ENCODE data around the gene INTS11. TPM values are rescaled to one million over a fixed set of nuclear protein-coding genes. Genes with fewer than 3 reads are reported as not detected.

Gene INTS11
- 45.7 to 67.6 TPM (median 59.0 TPM) in 5 replicates for total RNA-seq (2022; extraction: Qiagen RNA extraction; ENCODE audit: low read depth)

DNA sequence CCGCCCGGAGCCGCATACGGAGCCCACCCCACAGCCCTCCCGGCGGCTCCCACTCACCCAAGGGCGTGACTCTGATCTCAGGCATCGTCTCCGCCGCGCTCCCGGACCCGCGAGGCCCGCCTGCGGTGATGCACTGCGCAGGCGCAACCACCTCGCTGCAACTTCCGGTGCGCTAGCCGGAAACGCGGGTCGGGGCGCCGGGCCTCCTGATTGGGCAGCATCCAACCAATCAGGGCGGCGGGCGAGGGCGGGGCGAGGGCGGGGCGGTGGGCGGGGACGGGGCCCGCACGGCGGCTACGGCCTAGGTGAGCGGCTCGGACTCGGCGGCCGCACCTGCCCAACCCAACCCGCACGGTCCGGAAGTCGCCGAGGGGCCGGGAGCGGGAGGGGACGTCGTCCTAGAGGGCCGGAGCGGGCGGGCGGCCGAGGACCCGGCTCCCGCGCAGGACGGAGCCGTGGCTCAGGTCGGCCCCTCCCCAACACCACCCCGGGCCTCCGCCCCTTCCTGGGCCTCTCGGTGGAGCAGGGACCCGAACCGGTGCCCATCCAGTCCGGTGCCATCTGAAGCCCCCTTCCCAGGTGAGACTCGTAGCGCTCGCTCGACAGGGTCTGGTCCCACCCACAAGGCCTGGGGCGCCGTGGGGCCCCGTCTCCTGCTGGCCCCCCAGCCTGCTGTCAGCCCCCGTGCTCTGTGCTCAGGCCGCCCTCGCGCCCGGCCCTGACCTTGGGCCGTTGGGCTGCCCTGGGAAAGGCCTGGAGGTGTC lies at the start of gene INTS11, which contains the start of gene CPTP:
TSS of gene INTS11 (minus strand) at position 137 of the 764 bp plus-strand sequence. CDS start at position 85, 52 bp downstream.
TSS of gene CPTP (plus strand) at position 279 of the 764 bp plus-strand sequence. CDS start 2,109 bp downstream, outside the sequence.

DNA sequence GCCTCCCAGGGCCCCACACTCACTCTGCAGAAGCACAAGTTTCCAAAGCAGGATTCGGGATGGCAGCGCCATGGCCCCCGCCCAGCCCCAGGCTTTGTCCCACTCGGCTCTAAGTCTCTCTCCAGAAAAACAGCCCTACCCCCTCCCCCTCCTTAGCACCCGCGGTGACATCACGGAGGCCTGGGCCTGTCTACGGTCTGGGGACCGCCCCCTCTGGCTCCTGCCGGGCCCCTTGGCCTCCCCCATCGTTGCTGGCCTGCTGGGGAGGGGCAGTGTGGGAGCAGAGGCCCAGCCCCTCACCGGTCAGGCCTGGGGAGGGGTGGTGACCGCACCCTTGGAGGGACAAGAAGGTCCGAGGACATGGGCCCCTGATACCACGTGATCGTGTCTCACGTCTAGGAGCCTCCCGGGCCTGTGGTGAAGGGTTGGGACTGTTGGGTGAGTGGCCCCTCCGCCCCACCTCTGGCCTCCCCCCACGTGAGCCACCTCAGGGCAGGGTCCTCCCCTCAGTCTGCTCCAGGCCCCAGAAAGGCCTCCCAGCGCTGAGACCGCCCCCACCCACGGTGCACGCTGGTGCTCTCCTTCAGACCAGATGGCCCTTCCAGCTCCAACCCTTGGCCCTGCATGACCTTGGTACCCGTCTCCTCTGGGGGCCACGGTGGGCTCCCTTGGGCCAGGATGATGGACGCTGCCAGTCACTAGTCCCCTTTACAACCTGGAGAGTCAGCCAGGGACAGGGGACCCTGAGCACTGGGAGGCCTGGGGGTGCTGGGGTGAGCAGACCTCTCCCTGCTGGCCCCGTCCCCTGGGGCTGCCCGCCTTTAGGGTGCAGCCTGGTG lies 34.2 kb upstream of the INTS11 start, which contains the start of gene MXRA8:
TSS of gene MXRA8 (minus strand) at position 123 of the 839 bp plus-strand sequence. CDS start at position 72, 51 bp downstream.

GRCh38 chr1:1349256-1350012 lies 25.0 kb upstream of the INTS11 start, which contains the start of gene DVL1:
Gene DVL1 (minus strand): TSS chr1:1349418. CDS start chr1:1349065, 353 bp downstream.

GRCh38 chr1:1331068-1331965 lies 6.9 kb upstream of the INTS11 start, which contains the start of gene TAS1R3:
Gene TAS1R3 (plus strand): TSS chr1:1331280. CDS start chr1:1331346, 66 bp downstream.

DNA sequence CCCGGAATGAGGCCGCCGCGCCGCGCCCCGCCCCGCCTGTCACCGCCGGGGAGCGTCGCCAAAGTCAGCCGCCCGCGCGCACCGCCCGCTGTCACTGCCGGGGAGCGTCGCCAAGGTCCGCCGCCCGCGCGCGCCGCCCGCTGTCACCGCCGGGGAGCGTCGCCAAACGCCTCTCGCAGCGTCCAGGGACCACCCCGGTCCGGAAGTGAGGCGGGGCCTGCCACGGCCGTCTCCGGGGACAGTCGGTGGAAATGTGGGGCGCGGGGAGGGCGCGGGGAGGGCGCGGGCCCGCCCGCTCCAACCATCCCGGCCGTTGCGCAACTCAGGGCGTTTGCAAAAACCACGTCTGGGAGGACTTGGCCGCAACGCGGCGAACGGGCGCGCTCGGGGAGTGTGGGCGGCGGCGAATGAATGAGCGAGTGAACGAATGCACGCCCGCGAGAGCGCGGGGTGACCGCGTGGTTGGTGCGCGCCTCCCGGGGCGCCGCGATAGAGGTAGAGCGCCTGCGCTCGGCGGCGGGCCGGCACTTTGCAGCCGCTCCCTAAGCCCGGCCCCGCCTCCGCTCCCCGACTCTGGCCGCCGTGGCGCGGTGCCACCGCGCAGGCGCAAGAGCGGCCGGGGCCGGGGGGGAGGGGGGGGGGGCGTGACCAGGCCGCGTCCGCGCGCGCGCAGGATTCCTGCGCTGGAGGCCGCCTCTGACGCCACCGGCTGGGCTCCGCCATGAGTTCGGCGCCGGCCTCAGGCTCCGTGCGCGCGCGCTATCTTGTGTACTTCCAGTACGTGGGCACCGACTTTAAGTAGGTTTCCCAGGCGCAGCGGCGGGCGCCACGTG lies 16.3 kb downstream of the INTS11 start, which contains the start of the genes ACAP3 and PUSL1:
TSS of gene ACAP3 (minus strand) at position 8 of the 833 bp plus-strand sequence. CDS start 115 bp downstream, outside the sequence.
TSS of gene PUSL1 (plus strand) at position 675 of the 833 bp plus-strand sequence. CDS start at position 722, 47 bp downstream.

DNA sequence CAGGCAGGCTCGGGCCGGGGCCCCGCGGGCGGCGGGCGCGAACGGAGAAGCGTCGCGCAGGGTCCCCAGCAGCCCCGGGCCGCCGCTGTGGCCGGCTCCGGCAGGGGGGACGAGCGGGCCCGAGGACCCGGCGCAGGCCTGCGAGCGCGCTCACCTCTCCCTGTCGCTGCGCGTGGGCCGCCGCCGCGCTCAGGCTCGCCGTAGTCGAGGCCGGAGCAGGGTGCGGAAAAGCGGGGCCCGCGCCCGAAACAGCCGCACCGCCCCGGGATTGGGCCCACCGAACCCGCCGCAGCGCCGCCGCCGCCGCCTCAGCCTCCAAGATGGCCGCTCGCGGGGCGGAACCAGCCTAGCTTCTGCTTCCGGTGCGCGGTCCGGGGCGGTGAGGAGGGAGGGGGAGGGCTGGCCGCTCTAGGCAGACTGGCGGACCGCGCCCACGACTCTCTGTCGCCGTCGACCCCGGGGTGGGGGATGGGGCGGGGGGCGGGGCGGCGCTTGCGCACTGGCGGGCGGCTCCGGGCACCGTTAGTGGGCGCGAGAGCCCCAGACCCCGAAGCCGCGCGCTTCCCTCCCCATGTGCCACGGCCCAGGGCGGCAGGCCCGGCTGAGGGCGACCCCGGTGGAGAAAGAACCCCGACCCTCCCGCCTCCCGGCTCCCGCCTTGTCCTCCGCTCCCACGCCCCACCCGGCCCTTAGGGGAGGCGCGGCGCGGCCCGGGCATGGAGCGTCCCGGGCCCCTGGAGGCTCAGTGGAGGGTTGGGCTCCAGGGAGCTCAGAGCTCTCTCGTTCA lies 50.8 kb downstream of the INTS11 start, which contains the start of gene UBE2J2:
TSS of gene UBE2J2 (minus strand) at position 343 of the 787 bp plus-strand sequence. CDS start 5,862 bp downstream, outside the sequence.

Other genes starting within 250 kb of the INTS11 start
- gene C1orf159, start 208.6 kb downstream of the INTS11 start, total RNA-seq (2022; extraction: Qiagen RNA extraction; ENCODE audit: low read depth): 6.7 to 16.7 TPM (median 13.8 TPM) in 5 replicates
- not detected in 5 replicates for gene TTLL10, start 150.8 kb downstream of the INTS11 start, total RNA-seq (2022; extraction: Qiagen RNA extraction; ENCODE audit: low read depth)
- gene TNFRSF18, start 118.1 kb downstream of the INTS11 start, total RNA-seq (2022; extraction: Qiagen RNA extraction; ENCODE audit: low read depth): 0.35 TPM in 1 of 5 replicates, not detected in the others
- 0.20 to 0.23 TPM in 2 of 5 replicates, not detected in the others for gene TNFRSF4, start 110.5 kb downstream of the INTS11 start, total RNA-seq (2022; extraction: Qiagen RNA extraction; ENCODE audit: low read depth)
- 84.0 to 148 TPM (median 137 TPM) in 5 replicates for gene SDF4, start 92.7 kb downstream of the INTS11 start, total RNA-seq (2022; extraction: Qiagen RNA extraction; ENCODE audit: low read depth)
- 8.9 to 24.1 TPM (median 21.8 TPM) in 5 replicates for gene B3GALT6, start 92.4 kb downstream of the INTS11 start, total RNA-seq (2022; extraction: Qiagen RNA extraction; ENCODE audit: low read depth)
- gene C1QTNF12, start 77.9 kb downstream of the INTS11 start, total RNA-seq (2022; extraction: Qiagen RNA extraction; ENCODE audit: low read depth): 1.2 to 2.6 TPM (median 2.0 TPM) in 4 of 5 replicates, not detected in the other
- gene UBE2J2, start 50.8 kb downstream of the INTS11 start, total RNA-seq (2022; extraction: Qiagen RNA extraction; ENCODE audit: low read depth): 38.1 to 48.8 TPM (median 48.1 TPM) in 5 replicates
- 0.88 to 1.5 TPM (median 1.2 TPM) in 5 replicates for gene SCNN1D, start 44.2 kb downstream of the INTS11 start, total RNA-seq (2022; extraction: Qiagen RNA extraction; ENCODE audit: low read depth)
- gene ACAP3, start 16.7 kb downstream of the INTS11 start, total RNA-seq (2022; extraction: Qiagen RNA extraction; ENCODE audit: low read depth): 5.3 to 22.8 TPM (median 18.9 TPM) in 5 replicates
- gene PUSL1, start 16.1 kb downstream of the INTS11 start, total RNA-seq (2022; extraction: Qiagen RNA extraction; ENCODE audit: low read depth): 13.1 to 28.9 TPM (median 26.2 TPM) in 5 replicates
- gene CPTP, start 142 bp upstream of the INTS11 start, total RNA-seq (2022; extraction: Qiagen RNA extraction; ENCODE audit: low read depth): 11.2 to 23.6 TPM (median 21.2 TPM) in 5 replicates
- 0.08 to 0.20 TPM (median 0.12 TPM) in 5 replicates for gene TAS1R3, start 6.6 kb upstream of the INTS11 start, total RNA-seq (2022; extraction: Qiagen RNA extraction; ENCODE audit: low read depth)
- gene DVL1, start 24.8 kb upstream of the INTS11 start, total RNA-seq (2022; extraction: Qiagen RNA extraction; ENCODE audit: low read depth): 31.3 to 89.3 TPM (median 77.1 TPM) in 5 replicates
- 0.15 to 0.29 TPM in 2 of 5 replicates, not detected in the others for gene MXRA8, start 33.9 kb upstream of the INTS11 start, total RNA-seq (2022; extraction: Qiagen RNA extraction; ENCODE audit: low read depth)
- 90.7 to 179 TPM (median 167 TPM) in 5 replicates for gene AURKAIP1, start 50.5 kb upstream of the INTS11 start, total RNA-seq (2022; extraction: Qiagen RNA extraction; ENCODE audit: low read depth)
- gene CCNL2, start 74.7 kb upstream of the INTS11 start, total RNA-seq (2022; extraction: Qiagen RNA extraction; ENCODE audit: low read depth): 38.3 to 62.7 TPM (median 53.1 TPM) in 5 replicates
- 122 to 156 TPM (median 133 TPM) in 5 replicates for gene MRPL20, start 82.6 kb upstream of the INTS11 start, total RNA-seq (2022; extraction: Qiagen RNA extraction; ENCODE audit: low read depth)
- 0.07 to 0.23 TPM in 2 of 5 replicates, not detected in the others for gene ANKRD65, start 96.6 kb upstream of the INTS11 start, total RNA-seq (2022; extraction: Qiagen RNA extraction; ENCODE audit: low read depth)
- 5.3 to 18.2 TPM (median 15.0 TPM) in 5 replicates for gene VWA1, start 111.0 kb upstream of the INTS11 start, total RNA-seq (2022; extraction: Qiagen RNA extraction; ENCODE audit: low read depth)
- gene ATAD3C, start 125.0 kb upstream of the INTS11 start, total RNA-seq (2022; extraction: Qiagen RNA extraction; ENCODE audit: low read depth): not detected in 5 replicates
- gene ATAD3B, start 147.1 kb upstream of the INTS11 start, total RNA-seq (2022; extraction: Qiagen RNA extraction; ENCODE audit: low read depth): 1.6 to 3.6 TPM (median 3.0 TPM) in 5 replicates
- gene ATAD3A, start 187.5 kb upstream of the INTS11 start, total RNA-seq (2022; extraction: Qiagen RNA extraction; ENCODE audit: low read depth): 24.3 to 40.3 TPM (median 39.2 TPM) in 5 replicates
- 0.37 to 0.68 TPM (median 0.48 TPM) in 4 of 5 replicates, not detected in the other for gene TMEM240, start 216.0 kb upstream of the INTS11 start, total RNA-seq (2022; extraction: Qiagen RNA extraction; ENCODE audit: low read depth)